ENCODE measurements around the gene NDP. TPM values are rescaled to one million over a fixed set of nuclear protein-coding genes. Genes with fewer than 3 reads are reported as not detected.

The NDP gene
- total RNA-seq, 1 donor from 2014 or later = 3.7 TPM

- peaks cover 5% of the 10 kb centered on the region for H3K4me1 ChIP-seq
- H3K27me3 ChIP-seq = no peaks in the 10 kb centered on the region
- no peak overlapping the region for H3K27ac ChIP-seq
- no peaks in the 10 kb centered on the region for H3K9me3 ChIP-seq
- TF ChIP-seq POLR2A (IDR thresholded peaks at IDR 0.05) = no peak
- TF ChIP-seq POLR2AphosphoS5 (IDR thresholded peaks at IDR 0.05; ENCODE audit: insufficient read depth in 1 of 2, low read depth in 1 of 2) = no peak
- TF ChIP-seq, protein P1, sequence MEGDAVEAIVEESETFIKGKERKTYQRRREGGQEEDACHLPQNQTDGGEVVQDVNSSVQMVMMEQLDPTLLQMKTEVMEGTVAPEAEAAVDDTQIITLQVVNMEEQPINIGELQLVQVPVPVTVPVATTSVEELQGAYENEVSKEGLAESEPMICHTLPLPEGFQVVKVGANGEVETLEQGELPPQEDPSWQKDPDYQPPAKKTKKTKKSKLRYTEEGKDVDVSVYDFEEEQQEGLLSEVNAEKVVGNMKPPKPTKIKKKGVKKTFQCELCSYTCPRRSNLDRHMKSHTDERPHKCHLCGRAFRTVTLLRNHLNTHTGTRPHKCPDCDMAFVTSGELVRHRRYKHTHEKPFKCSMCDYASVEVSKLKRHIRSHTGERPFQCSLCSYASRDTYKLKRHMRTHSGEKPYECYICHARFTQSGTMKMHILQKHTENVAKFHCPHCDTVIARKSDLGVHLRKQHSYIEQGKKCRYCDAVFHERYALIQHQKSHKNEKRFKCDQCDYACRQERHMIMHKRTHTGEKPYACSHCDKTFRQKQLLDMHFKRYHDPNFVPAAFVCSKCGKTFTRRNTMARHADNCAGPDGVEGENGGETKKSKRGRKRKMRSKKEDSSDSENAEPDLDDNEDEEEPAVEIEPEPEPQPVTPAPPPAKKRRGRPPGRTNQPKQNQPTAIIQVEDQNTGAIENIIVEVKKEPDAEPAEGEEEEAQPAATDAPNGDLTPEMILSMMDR (IDR thresholded peaks at IDR 0.05) = no peak
- intact Hi-C loops (cut with DNase I) = no loop called here
- no peak for DNase-seq (ENCODE audit: extremely low spot score in 2 of 2)
- H3K36me3 ChIP-seq = no peaks in the 10 kb centered on the region
- H3K4me3 ChIP-seq = peak overlapping the region; percentile 33
Measured at GRCh38 chrX:43971966-43972961, 926 bp downstream of the NDP start.

DNA sequence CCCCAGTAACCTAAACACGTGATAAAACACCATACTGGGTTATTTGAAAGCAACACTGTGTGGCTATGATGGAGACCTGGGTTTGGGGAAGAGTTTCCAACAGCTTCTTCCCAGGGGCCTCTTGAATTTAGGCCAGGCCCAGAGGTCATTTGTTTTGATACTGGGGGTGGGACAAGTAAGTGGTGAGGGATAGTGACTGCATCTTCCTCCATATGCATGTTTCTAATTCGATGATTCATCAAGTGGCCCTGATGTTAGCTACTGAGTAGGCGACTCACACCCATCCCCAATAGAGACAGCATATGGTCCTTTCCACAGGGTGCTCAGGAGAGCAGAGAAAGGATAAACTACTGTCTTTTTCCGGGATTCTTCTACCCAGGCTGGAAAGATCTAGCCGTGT lies 2.7 kb downstream of the NDP start:
- no peaks in the 10 kb centered on the region for H3K9me3 ChIP-seq
- DNase-seq (ENCODE audit: extremely low spot score in 2 of 2) = no peak
- no peaks in the 10 kb centered on the region for H3K27me3 ChIP-seq
- H3K36me3 ChIP-seq = no peaks in the 10 kb centered on the region
- no peak overlapping the region for H3K27ac ChIP-seq
- intact Hi-C loops (cut with DNase I) = no loop called here
- H3K4me1 ChIP-seq = peaks cover 5% of the 10 kb centered on the region
- TF ChIP-seq POLR2AphosphoS5 (IDR thresholded peaks at IDR 0.05; ENCODE audit: insufficient read depth in 1 of 2, low read depth in 1 of 2) (no peak), POLR2A (IDR thresholded peaks at IDR 0.05) (no peak)
- TF ChIP-seq, protein P1 (IDR thresholded peaks at IDR 0.05) = no peak
- H3K4me3 ChIP-seq = no peak overlapping the region

DNA sequence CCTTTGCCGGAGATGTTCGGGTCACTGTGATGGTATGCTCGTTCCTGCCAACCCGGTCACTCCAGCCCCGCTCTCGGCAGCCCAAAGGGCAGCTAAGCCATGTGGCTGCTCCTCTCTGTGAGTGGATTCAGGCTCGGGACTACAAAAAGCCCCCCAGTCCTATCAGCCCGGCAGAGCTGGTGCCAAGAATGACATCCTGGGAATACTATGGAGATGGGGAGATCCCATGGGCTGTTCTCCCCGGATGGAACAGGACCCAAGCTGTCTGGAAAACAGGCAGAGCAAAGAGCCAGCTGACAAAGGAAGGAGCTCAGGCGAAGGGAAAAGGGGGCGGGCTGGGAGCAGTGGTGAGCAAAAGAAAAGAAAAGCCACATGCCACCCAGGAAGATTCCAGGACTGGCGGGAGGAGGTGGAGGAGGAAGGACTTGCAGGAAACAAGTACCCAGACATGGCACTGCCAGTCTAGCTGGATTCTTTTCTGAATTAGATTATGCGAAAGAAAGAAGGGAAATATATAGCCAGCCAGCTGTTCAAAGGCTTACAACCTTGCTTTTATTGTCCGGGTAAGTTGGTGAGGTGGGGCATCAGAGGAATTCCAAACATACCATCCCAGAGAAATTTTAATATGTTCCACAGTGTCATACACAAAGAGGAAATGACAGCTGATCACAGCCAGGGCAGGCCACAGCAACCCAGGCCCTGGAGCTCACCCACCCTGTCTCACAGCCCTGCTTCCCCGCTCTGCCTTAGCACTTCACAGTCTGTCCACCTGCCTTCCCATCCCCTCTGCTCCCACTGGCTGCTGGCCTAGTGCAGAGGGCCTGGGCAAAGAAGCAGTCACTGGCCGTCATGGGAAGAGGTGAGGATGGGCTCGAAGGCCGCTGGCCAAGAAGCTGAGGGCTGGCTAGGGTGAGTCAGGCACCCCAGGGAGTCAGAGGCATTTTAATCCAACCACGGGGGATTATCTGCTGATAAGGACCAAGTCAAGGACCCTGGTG lies 3.4 kb downstream of the NDP start:
- Histone ChIP-seq H3K9me3 (no peaks in the 10 kb centered on the region), H3K27ac (peak overlapping the region; percentile 20), H3K4me3 (peak overlapping the region in 1 of 2 donors; percentile 21), H3K36me3 (no peaks in the 10 kb centered on the region), H3K4me1 (peaks cover 5% of the 10 kb centered on the region), H3K27me3 (no peaks in the 10 kb centered on the region)
- TF ChIP-seq POLR2A (IDR thresholded peaks at IDR 0.05) (no peak), POLR2AphosphoS5 (IDR thresholded peaks at IDR 0.05; ENCODE audit: insufficient read depth in 1 of 2, low read depth in 1 of 2) (no peak)
- TF ChIP-seq, protein P1 (IDR thresholded peaks at IDR 0.05) = no peak
- intact Hi-C loops (cut with DNase I) = no loop called here
- DNase-seq (ENCODE audit: extremely low spot score in 2 of 2) = no peak

GRCh38 chrX:43968359-43968781 lies 4.8 kb downstream of the NDP start:
- DNase-seq (ENCODE audit: extremely low spot score in 2 of 2) = no peak
- H3K4me3 ChIP-seq = no peak overlapping the region
- no peak overlapping the region for H3K27ac ChIP-seq
- H3K36me3 ChIP-seq = no peaks in the 10 kb centered on the region
- intact Hi-C loops (cut with DNase I) = no loop called here
- H3K4me1 ChIP-seq = peaks cover under 1% of the 10 kb centered on the region
- no peaks in the 10 kb centered on the region for H3K9me3 ChIP-seq
- no peaks in the 10 kb centered on the region for H3K27me3 ChIP-seq
- TF ChIP-seq, protein P1 (IDR thresholded peaks at IDR 0.05) = no peak
- TF ChIP-seq POLR2AphosphoS5 (IDR thresholded peaks at IDR 0.05; ENCODE audit: insufficient read depth in 1 of 2, low read depth in 1 of 2) (no peak), POLR2A (IDR thresholded peaks at IDR 0.05) (no peak)
